HEK293T (cell line): ENCODE results near the gene TAF4B.

ENCODE experiments used
- CTBP1 ChIP-seq: fragments of 450-650 bp; IDR thresholded peaks from 2 replicates; pipeline ENCODE4 v1.6.1; 2016; ENCODE audit warnings: borderline replicate concordance
- FOXA1 ChIP-seq: fragments of 450-650 bp; IDR thresholded peaks from 2 replicates; pipeline ENCODE4 v1.6.1; 2016; ENCODE audit warnings: mild to moderate bottlenecking
- FOXM1 ChIP-seq: fragments of 450-650 bp; IDR thresholded peaks from 2 replicates; pipeline ENCODE4 v1.6.1; 2017; ENCODE audit warnings: mild to moderate bottlenecking, borderline replicate concordance
- LEF1 ChIP-seq: fragments of 450-650 bp; IDR thresholded peaks from 2 replicates; pipeline ENCODE4 v1.6.1; 2017; ENCODE audit warnings: mild to moderate bottlenecking, borderline replicate concordance
- SP1 ChIP-seq: fragments of 450-650 bp; IDR thresholded peaks from 2 replicates; pipeline ENCODE4 v1.6.1; 2017
- SUZ12 ChIP-seq: fragments of 450-650 bp; IDR thresholded peaks from 2 replicates; pipeline ENCODE4 v1.6.1; 2016; ENCODE audit warnings: mild to moderate bottlenecking
- TARDBP ChIP-seq: fragments of 450-650 bp; IDR thresholded peaks from 2 replicates; pipeline ENCODE4 v1.6.1; 2016
- ZNF384 ChIP-seq: fragments of 450-650 bp; IDR thresholded peaks from 2 replicates; pipeline ENCODE4 v1.6.1; 2016
- TF ChIP-seq, protein P1 (sequence below): fragments of 450-650 bp; IDR thresholded peaks from 2 replicates; pipeline ENCODE4 v1.6.1; 2016

- TF ChIP-seq SP1 (no peak), CTBP1 (no peak), LEF1 (no peak), SUZ12 (no peak), FOXA1 (no peak), TARDBP (no peak), FOXM1 (no peak), ZNF384 (no peak)
- TF ChIP-seq, protein P1, sequence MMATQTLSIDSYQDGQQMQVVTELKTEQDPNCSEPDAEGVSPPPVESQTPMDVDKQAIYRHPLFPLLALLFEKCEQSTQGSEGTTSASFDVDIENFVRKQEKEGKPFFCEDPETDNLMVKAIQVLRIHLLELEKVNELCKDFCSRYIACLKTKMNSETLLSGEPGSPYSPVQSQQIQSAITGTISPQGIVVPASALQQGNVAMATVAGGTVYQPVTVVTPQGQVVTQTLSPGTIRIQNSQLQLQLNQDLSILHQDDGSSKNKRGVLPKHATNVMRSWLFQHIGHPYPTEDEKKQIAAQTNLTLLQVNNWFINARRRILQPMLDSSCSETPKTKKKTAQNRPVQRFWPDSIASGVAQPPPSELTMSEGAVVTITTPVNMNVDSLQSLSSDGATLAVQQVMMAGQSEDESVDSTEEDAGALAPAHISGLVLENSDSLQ: no peak
These were observed 131.7 kb downstream of the TAF4B start for GRCh38 chr18:26357960-26358359.
